Cardiac muscle cell (in vitro differentiated cells and primary cell): ENCODE results near the gene TMEM184A. TPM values are rescaled to one million over a fixed set of nuclear protein-coding genes. Genes with fewer than 3 reads are reported as not detected.
A peak's percentile ranks its signal among the peaks of the same experiment; 100 is the strongest.

Experiments used
- DNase-seq, 2 donors: peaks; one replicate each; pipeline versions ENCODE4 v3.0.0 to v3.0.0-alpha.2; 2010 to 2017; ENCODE audit warnings: low read depth in 1 of 2, low spot score in 1 of 2
- H3K27ac ChIP-seq: fragments of 200-600 bp; sonication (generic); 2 replicates; pipeline ENCODE4 v1.5.1; 2016
- H3K27me3 ChIP-seq: fragments of 200-600 bp; sonication (generic); 2 replicates; pipeline ENCODE4 v1.6.0; 2016; ENCODE audit warnings: control low read depth
- H3K36me3 ChIP-seq: fragments of 200-600 bp; sonication (generic); 2 replicates; pipeline ENCODE4 v1.5.1; 2016; ENCODE audit warnings: control low read depth
- H3K4me1 ChIP-seq: fragments of 200-600 bp; sonication (generic); 2 replicates; pipeline ENCODE4 v1.8.1; 2017; ENCODE audit warnings: low read depth, mild to moderate bottlenecking, mixed run types
- H3K4me3 ChIP-seq: fragments of 200-600 bp; sonication (generic); 2 replicates; pipeline ENCODE4 v1.5.1; 2016; ENCODE audit warnings: mild to moderate bottlenecking
- H3K9me3 ChIP-seq: fragments of 200-600 bp; sonication (generic); 2 replicates; pipeline ENCODE4 v1.5.1; 2017; ENCODE audit warnings: low read depth, mild to moderate bottlenecking, control low read depth
- CTCF ChIP-seq: IDR thresholded peaks from 2 replicates; pipeline ENCODE4 v1.5.1; 2012; ENCODE audit warnings: low read depth, mild to moderate bottlenecking, low read length
- polyA plus RNA-seq: library from polyadenylated mRNA; unstranded; fragments of >200 nt; fragmentation: Nextera tagmentation; extraction: Ambion mirVana; gene quantifications from 2 replicates; pipeline ENCODE4 v1.2.1, GENCODE V29; 2016
- total RNA-seq: library from RNA; depleted of rRNA; stranded (reverse); fragments of >200 nt; gene quantifications from 2 replicates; pipeline ENCODE4 v1.2.3, GENCODE V29; 2016

Gene TMEM184A
- total and polyA plus RNA-seq, 2 experiments from 2014 or later, result 2.1 to 3.0 TPM

GRCh38 chr7:1536743-1537534, 19.1 kb downstream of the TMEM184A start:
- H3K4me3 ChIP-seq, result no peak overlapping the region

GRCh38 chr7:1536455-1536742, 19.6 kb downstream of the TMEM184A start:
- Histone ChIP-seq H3K36me3 (no peaks in the 10 kb centered on the region), H3K4me3 (no peak overlapping the region), H3K27me3 (no peaks in the 10 kb centered on the region), H3K4me1 (peaks cover 13% of the 10 kb centered on the region), H3K9me3 (no peaks in the 10 kb centered on the region), H3K27ac (peak overlapping the region; percentile 94)
- no peak for TF ChIP-seq CTCF
- no peak for DNase-seq

More at GRCh38 chr7:1536743-1537534, 19.1 kb downstream of the TMEM184A start:
- Histone ChIP-seq H3K27me3 (no peaks in the 10 kb centered on the region), H3K9me3 (no peaks in the 10 kb centered on the region), H3K27ac (peak overlapping the region; percentile 94), H3K36me3 (no peaks in the 10 kb centered on the region), H3K4me1 (peaks cover 13% of the 10 kb centered on the region)
- no peak for TF ChIP-seq CTCF
- peak; percentile 94 to 99 for DNase-seq

GRCh38 chr7:1535701-1536454, 20.1 kb downstream of the TMEM184A start:
- peaks cover 13% of the 10 kb centered on the region for H3K4me1 ChIP-seq
- H3K9me3 ChIP-seq, result no peaks in the 10 kb centered on the region
- no peaks in the 10 kb centered on the region for H3K27me3 ChIP-seq
- no peaks in the 10 kb centered on the region for H3K36me3 ChIP-seq
- no peak for DNase-seq
- no peak overlapping the region for H3K27ac ChIP-seq
- H3K4me3 ChIP-seq, result no peak overlapping the region
- TF ChIP-seq CTCF, result no peak

- TF ChIP-seq CTCF, result no peak
- Histone ChIP-seq H3K27me3 (no peaks in the 10 kb centered on the region), H3K9me3 (no peaks in the 10 kb centered on the region), H3K4me1 (peaks cover 13% of the 10 kb centered on the region), H3K4me3 (no peak overlapping the region), H3K36me3 (no peaks in the 10 kb centered on the region), H3K27ac (no peak overlapping the region)
- no peak for DNase-seq
Measured at GRCh38 chr7:1535100-1535458, 20.9 kb downstream of the TMEM184A start.

GRCh38 chr7:1534330-1535099, 21.5 kb downstream of the TMEM184A start:
- Histone ChIP-seq H3K9me3 (no peaks in the 10 kb centered on the region), H3K4me1 (peaks cover 13% of the 10 kb centered on the region), H3K27ac (no peak overlapping the region), H3K4me3 (no peak overlapping the region), H3K36me3 (no peaks in the 10 kb centered on the region), H3K27me3 (no peaks in the 10 kb centered on the region)
- no peak for TF ChIP-seq CTCF
- DNase-seq, result no peak
